ENCODE measurements around the gene ATAT1.
"Not testable (repeated sequence)": the region's sequence is repeated elsewhere in the genome, so short reads cannot be mapped to it uniquely, and the experiment has no call there.

The ATAT1 gene

DNA sequence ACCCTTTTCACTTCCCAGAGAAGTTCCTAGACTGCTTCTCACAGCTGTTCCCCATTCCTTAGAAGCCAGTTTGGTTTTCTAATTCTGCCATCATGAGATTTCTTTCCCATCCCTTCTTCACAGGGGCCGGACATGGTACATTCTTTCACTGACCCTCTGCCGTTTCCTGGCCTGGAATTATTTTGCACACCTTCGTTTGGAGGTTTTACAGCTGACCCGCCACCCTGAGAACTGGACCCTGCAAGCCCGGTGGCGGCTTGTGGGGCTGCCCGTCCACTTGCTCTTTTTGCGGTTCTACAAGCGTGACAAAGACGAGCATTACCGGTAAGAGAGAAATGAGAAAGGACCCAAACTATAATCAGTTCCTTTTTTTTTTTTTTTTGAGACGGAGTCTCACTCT is 24.5 kb downstream of the ATAT1 start:
- H3K36me3 ChIP-seq (ENCODE audit: control insufficient read depth in 2 of 2, insufficient read depth in 2 of 2, low read length in 2 of 2) = peaks cover 46 to 56% of the 10 kb centered on the region in 2 donors
- no peak overlapping the region for H3K27ac ChIP-seq (ENCODE audit: low read length)
- no peaks in the 10 kb centered on the region for H3K27me3 ChIP-seq (ENCODE audit: control insufficient read depth in 1 of 2, insufficient read depth in 2 of 2, low read length in 2 of 2)
- no peaks in the 10 kb centered on the region for H3K9me3 ChIP-seq (ENCODE audit: control insufficient read depth in 2 of 2, low read length in 2 of 2)
- no peak overlapping the region for H3K9ac ChIP-seq (ENCODE audit: low read length in 2 of 2)
- no peak overlapping the region for H3K4me3 ChIP-seq (ENCODE audit: low read length in 2 of 2)
- peaks cover 12% of the 10 kb centered on the region for H3K4me1 ChIP-seq (ENCODE audit: control insufficient read depth, insufficient read depth, low read length)

DNA sequence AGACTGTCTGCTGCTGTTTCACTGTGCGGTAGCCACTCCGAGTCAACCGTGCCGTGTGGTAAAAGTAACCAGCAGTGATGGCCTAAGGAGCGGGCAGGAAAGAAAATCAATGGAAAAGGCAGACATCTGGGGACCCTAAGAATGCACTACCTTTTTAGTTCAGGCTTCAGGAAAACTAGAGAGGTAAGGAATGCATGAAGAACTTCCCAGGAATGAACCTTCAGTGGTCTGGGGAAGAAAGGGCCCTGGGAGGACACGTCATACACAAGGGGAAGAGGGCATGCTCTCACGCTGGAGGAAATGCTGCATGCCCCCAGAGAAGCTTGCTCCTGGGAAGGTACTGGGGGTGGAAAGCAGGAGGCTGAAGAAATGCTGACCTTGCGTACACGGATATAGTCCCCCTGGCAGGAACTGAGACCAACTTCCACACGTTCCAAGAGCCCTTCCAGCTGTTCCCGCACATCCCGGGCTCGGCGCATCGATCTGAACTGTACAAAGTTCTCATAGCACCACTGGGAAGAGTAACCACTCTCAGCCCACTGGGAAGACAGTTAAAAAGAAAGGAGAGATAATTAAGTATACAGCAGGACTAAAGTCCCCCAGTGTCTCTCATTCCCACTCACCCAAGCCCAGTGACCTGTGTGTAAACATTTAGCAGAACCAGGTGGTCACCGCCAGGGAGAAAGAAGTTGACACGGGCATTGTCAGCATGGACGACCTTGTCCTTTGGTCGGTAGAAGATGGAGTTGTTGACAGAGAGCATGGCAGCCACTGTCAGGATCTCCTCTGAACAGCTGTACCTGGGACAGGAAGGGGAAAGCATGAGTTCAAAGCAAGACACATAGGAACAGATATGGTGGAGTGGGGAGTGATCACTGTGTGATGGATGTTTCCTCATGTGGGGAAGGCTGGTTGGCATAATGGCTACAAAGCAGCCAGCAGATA is 28.4 kb downstream of the ATAT1 start:
- no peak overlapping the region for H3K4me3 ChIP-seq (ENCODE audit: low read length in 2 of 2)
- H3K9ac ChIP-seq (ENCODE audit: low read length in 2 of 2) = no peak overlapping the region
- H3K9me3 ChIP-seq (ENCODE audit: control insufficient read depth in 2 of 2, low read length in 2 of 2) = no peaks in the 10 kb centered on the region
- H3K4me1 ChIP-seq (ENCODE audit: control insufficient read depth, insufficient read depth, low read length) = no peaks in the 10 kb centered on the region
- H3K27ac ChIP-seq (ENCODE audit: low read length) = no peak overlapping the region
- no peaks in the 10 kb centered on the region for H3K27me3 ChIP-seq (ENCODE audit: control insufficient read depth in 1 of 2, insufficient read depth in 2 of 2, low read length in 2 of 2)
- H3K36me3 ChIP-seq (ENCODE audit: control insufficient read depth in 2 of 2, insufficient read depth in 2 of 2, low read length in 2 of 2) = peaks cover 75 to 85% of the 10 kb centered on the region in 2 donors

DNA sequence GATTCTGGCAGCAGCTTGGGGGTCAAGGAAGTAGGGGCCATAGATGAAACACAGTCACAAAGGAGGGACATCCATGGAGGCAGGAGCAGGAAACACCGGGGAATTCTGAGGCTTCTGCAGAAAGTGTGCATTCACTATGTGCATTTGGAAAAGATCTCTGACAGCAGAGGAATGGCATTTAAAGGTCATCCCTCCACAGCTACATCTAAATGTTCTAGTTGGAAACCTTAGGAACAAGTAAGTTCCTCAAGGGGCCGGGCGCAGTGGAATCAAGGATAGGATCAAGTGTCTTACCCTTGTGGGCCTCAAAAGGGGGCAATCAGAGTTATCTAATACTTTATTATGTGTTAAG is 29.0 kb downstream of the ATAT1 start:
- Histone ChIP-seq H3K27me3 (ENCODE audit: control insufficient read depth in 1 of 2, insufficient read depth in 2 of 2, low read length in 2 of 2) (no peaks in the 10 kb centered on the region), H3K4me3 (ENCODE audit: low read length in 2 of 2) (no peak overlapping the region), H3K27ac (ENCODE audit: low read length) (no peak overlapping the region), H3K9me3 (ENCODE audit: control insufficient read depth in 2 of 2, low read length in 2 of 2) (no peaks in the 10 kb centered on the region), H3K9ac (ENCODE audit: low read length in 2 of 2) (no peak overlapping the region), H3K4me1 (ENCODE audit: control insufficient read depth, insufficient read depth, low read length) (no peaks in the 10 kb centered on the region), H3K36me3 (ENCODE audit: control insufficient read depth in 2 of 2, insufficient read depth in 2 of 2, low read length in 2 of 2) (peaks cover 77 to 88% of the 10 kb centered on the region in 2 donors)

DNA sequence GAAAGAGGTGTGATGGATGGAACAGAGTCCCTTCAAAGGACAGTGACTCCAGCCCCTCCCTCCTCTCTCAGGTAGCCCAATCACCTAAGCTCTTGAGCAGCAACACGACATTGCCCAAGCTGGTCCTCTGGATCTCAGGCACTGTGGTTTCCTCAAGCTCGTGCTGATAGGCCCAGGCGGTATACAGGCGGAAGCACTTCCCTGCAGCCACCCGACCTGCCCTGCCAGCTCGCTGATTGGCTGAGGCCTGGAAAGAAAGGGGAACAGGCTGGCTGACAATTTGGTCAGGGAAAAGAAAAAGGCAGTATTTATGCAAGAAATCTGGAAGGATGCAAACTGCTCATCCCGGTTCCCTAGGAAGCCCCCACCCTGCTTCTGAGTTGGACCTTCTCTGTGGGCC is 29.8 kb downstream of the ATAT1 start:
- Histone ChIP-seq H3K36me3 (ENCODE audit: control insufficient read depth in 2 of 2, insufficient read depth in 2 of 2, low read length in 2 of 2) (peaks cover 76 to 84% of the 10 kb centered on the region in 2 donors), H3K27me3 (ENCODE audit: control insufficient read depth in 1 of 2, insufficient read depth in 2 of 2, low read length in 2 of 2) (no peaks in the 10 kb centered on the region), H3K4me1 (ENCODE audit: control insufficient read depth, insufficient read depth, low read length) (no peaks in the 10 kb centered on the region), H3K27ac (ENCODE audit: low read length) (no peak overlapping the region), H3K9ac (ENCODE audit: low read length in 2 of 2) (no peak overlapping the region), H3K9me3 (ENCODE audit: control insufficient read depth in 2 of 2, low read length in 2 of 2) (no peaks in the 10 kb centered on the region), H3K4me3 (ENCODE audit: low read length in 2 of 2) (no peak overlapping the region)

DNA sequence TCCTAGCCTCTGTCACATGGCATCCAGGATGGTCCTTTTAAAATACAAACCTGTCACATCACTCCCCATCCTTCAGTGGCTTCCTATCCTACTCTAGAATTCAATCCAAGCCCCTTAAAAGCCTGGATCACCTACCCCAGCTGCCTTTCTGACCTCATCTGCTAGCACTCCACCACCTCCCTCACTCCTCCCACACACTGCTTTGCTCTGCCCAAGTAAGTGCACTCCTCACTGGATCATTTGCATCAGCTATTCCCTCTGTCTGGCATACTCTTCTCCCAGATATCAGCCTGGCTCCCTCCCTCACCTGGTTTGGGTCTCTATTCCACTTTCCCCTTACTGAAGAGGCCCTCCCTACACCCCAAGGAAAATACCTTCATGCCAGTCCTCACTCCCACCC is 30.8 kb downstream of the ATAT1 start:
- no peak overlapping the region for H3K27ac ChIP-seq (ENCODE audit: low read length)
- H3K4me3 ChIP-seq (ENCODE audit: low read length in 2 of 2) = no peak overlapping the region
- H3K4me1 ChIP-seq (ENCODE audit: control insufficient read depth, insufficient read depth, low read length) = no peaks in the 10 kb centered on the region
- H3K27me3 ChIP-seq (ENCODE audit: control insufficient read depth in 1 of 2, insufficient read depth in 2 of 2, low read length in 2 of 2) = no peaks in the 10 kb centered on the region
- no peak overlapping the region for H3K9ac ChIP-seq (ENCODE audit: low read length in 2 of 2)
- H3K36me3 ChIP-seq (ENCODE audit: control insufficient read depth in 2 of 2, insufficient read depth in 2 of 2, low read length in 2 of 2) = peaks cover 78 to 85% of the 10 kb centered on the region in 2 donors
- no peaks in the 10 kb centered on the region for H3K9me3 ChIP-seq (ENCODE audit: control insufficient read depth in 2 of 2, low read length in 2 of 2)

DNA sequence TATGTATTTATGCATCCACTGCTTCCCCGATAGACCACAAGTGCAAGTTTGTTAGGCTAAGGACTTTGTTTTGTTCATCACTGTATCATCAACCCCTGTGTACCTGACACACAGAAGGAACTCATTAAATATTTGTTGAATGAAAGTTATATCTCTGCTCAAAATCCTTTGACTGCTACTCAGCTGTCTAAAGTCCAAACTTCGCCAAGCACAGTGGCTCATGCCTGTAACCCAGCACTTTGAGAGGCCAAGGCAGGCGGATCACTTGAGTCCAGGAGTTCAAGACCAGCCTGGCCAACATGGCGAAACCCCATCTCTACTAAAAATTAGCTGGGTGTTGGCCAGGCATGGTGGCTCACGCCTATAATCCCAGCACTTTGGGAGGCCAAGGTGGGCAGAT is 31.2 kb downstream of the ATAT1 start:
- not testable (repeated sequence) for H3K9me3 ChIP-seq (ENCODE audit: control insufficient read depth in 2 of 2, low read length in 2 of 2); H3K9ac ChIP-seq (ENCODE audit: low read length in 2 of 2); H3K4me3 ChIP-seq (ENCODE audit: low read length in 2 of 2); H3K27me3 ChIP-seq (ENCODE audit: control insufficient read depth in 1 of 2, insufficient read depth in 2 of 2, low read length in 2 of 2); H3K4me1 ChIP-seq (ENCODE audit: control insufficient read depth, insufficient read depth, low read length); H3K27ac ChIP-seq (ENCODE audit: low read length)
- peaks cover 79 to 85% of the 10 kb centered on the region in 2 donors for H3K36me3 ChIP-seq (ENCODE audit: control insufficient read depth in 2 of 2, insufficient read depth in 2 of 2, low read length in 2 of 2)

DNA sequence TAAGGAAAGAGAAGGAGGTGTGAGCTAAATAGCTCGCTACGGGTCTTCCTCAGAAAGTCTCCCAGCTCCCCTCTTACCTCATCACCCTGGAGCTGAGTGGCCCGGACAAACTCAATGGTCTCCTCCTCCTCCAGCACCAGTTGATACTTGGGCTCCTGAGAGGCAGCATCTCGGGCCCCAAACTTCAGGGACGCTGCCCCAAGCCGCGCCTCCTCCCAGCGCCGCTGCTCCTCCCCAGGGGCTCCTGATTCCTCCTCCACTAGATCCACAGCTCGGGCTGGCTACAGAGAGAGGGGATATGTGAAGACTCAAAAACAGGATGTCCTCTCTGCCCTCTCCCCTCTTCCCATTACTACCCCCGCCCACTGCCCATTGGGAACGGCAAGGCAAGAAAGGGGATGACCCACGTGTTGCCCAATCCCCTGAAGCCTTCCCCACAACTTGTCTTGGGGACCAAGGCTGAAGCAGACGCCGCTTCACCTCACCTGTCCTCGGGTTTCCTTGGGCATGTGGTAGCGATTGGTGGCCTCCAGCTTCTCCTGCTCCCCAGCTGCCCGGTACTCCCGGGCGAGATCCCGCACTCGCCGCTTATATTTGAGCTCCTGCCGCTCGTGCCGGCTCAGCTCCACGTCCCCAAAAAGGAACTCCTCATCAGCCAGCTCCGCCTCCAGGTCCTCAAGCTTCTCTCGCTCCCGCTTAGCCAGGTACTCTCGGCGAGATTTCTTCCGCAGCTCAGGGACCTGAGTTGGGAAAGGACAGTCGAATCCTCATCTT is 38.5 kb downstream of the ATAT1 start:
- Histone ChIP-seq H3K9ac (ENCODE audit: low read length in 2 of 2) (no peak overlapping the region), H3K4me3 (ENCODE audit: low read length in 2 of 2) (no peak overlapping the region), H3K27ac (ENCODE audit: low read length) (no peak overlapping the region), H3K4me1 (ENCODE audit: control insufficient read depth, insufficient read depth, low read length) (no peaks in the 10 kb centered on the region), H3K36me3 (ENCODE audit: control insufficient read depth in 2 of 2, insufficient read depth in 2 of 2, low read length in 2 of 2) (peaks cover 48 to 49% of the 10 kb centered on the region in 2 donors), H3K9me3 (ENCODE audit: control insufficient read depth in 2 of 2, low read length in 2 of 2) (no peaks in the 10 kb centered on the region), H3K27me3 (ENCODE audit: control insufficient read depth in 1 of 2, insufficient read depth in 2 of 2, low read length in 2 of 2) (no peaks in the 10 kb centered on the region)

DNA sequence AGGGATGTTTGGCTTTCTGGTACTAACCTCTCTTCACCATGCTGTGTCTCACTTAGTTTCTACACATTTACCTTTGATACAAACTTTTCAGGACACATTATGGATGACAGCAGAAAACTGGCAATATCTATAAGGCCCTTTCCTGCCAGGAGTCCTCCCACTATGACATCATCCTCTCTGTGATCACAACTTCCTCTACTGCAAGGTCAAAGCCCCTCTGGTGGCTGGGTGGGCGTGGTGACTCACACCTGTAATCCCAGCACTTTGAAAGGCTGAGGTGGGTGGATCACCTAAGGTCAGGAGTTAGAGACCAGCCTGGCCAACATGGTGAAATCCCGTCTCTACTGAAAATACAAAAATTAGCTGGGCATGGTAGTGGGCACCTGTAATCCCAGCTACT is 39.6 kb downstream of the ATAT1 start:
- H3K27me3 ChIP-seq (ENCODE audit: control insufficient read depth in 1 of 2, insufficient read depth in 2 of 2, low read length in 2 of 2); H3K9me3 ChIP-seq (ENCODE audit: control insufficient read depth in 2 of 2, low read length in 2 of 2); H3K9ac ChIP-seq (ENCODE audit: low read length in 2 of 2); H3K4me1 ChIP-seq (ENCODE audit: control insufficient read depth, insufficient read depth, low read length); H3K27ac ChIP-seq (ENCODE audit: low read length); H3K4me3 ChIP-seq (ENCODE audit: low read length in 2 of 2): not testable (repeated sequence)
- H3K36me3 ChIP-seq (ENCODE audit: control insufficient read depth in 2 of 2, insufficient read depth in 2 of 2, low read length in 2 of 2) = peaks cover 54 to 59% of the 10 kb centered on the region in 2 donors

DNA sequence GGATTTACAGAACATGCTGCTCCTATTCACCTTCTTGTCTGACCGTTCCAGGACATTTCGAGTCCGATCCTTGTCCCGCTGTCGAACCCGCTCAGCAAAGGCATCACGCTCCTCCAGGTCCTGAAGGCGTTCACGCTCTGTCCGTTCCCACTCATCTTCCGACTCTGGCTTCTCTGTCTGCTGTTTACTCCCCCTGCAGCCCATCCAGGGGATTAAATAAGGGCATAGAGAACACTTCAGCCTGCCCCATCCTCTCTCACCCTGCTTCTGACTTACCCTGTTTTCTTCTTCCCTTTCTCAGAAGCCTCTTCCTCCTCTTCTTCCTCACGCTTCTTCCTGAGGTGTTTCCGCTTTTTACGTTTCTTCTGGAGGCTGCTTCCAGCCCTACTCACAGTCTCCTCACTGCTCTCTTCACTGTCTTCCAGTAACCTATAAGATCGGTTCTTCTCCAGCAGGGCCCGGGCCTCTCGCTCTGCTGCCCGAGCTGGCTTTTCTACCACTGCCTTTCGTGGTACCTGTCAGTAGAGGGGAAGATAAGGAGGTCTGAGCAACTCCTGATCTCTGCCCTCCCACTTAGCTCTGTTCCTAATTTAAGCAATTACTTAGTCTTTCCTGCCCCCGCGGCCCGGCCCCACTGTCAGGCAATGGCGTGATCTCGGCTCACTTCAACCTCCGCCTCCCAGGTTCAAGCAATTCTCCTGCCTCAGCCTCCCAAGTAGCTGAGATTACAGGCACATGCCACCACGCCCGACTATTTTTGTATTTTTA is 44.3 kb downstream of the ATAT1 start:
- no peaks in the 10 kb centered on the region for H3K27me3 ChIP-seq (ENCODE audit: control insufficient read depth in 1 of 2, insufficient read depth in 2 of 2, low read length in 2 of 2)
- peak overlapping the region in 1 of 2 donors; percentile 15 for H3K4me3 ChIP-seq (ENCODE audit: low read length in 2 of 2)
- no peak overlapping the region for H3K27ac ChIP-seq (ENCODE audit: low read length)
- H3K9ac ChIP-seq (ENCODE audit: low read length in 2 of 2) = no peak overlapping the region
- H3K9me3 ChIP-seq (ENCODE audit: control insufficient read depth in 2 of 2, low read length in 2 of 2) = no peaks in the 10 kb centered on the region
- H3K36me3 ChIP-seq (ENCODE audit: control insufficient read depth in 2 of 2, insufficient read depth in 2 of 2, low read length in 2 of 2) = peaks cover 18 to 27% of the 10 kb centered on the region in 2 donors
- peaks cover 14% of the 10 kb centered on the region for H3K4me1 ChIP-seq (ENCODE audit: control insufficient read depth, insufficient read depth, low read length)

DNA sequence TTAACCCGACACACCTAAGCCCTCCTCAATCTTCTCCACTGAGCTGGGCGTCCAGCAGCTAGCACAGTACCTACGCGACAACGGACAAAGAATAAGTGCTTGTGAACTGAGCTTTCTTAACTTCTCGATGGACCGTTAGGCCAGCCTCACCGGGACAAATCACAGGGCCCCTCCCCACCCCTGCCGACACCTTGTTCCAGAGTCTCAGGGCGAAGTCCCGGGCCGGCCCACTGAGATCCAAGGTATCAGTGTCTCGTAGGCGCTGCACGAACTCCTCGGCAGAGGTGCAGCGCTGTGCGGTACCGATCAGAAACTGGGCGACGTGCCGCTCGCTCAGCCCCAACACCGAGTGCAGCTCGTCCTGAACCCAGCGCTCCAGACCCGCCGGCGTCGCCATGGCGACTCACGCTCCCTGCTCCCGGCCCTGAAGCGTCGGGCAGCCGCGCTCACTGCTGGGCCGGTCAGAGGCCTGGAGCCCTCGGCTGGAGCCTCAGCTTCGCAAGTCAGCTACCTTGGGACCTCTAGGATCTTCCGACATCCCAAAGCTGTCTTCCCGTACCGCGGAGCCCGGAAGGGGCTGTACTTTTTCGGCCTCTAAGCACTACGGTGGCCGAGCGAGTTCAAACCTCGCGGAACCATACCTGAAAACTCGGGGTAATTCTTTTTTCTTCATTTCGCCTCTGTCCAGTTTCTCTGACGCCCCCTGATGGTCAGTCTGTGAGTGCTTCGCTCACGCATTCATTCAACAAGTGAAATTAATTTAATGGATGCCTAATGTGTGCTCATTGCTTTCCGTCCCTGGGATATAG is 46.0 kb downstream of the ATAT1 start, which contains the start of gene DHX16:
Gene DHX16 (minus strand): TSS at position 562 of the 809 bp plus-strand sequence. CDS start 165 bp downstream, at position 397.
- Histone ChIP-seq H3K4me1 (ENCODE audit: control insufficient read depth, insufficient read depth, low read length) (peaks cover 14% of the 10 kb centered on the region), H3K27me3 (ENCODE audit: control insufficient read depth in 1 of 2, insufficient read depth in 2 of 2, low read length in 2 of 2) (no peaks in the 10 kb centered on the region), H3K9ac (ENCODE audit: low read length in 2 of 2) (peak within 1 kb of the TSS; percentile 87 to 95), H3K9me3 (ENCODE audit: control insufficient read depth in 2 of 2, low read length in 2 of 2) (no peaks in the 10 kb centered on the region), H3K4me3 (ENCODE audit: low read length in 2 of 2) (peak within 1 kb of the TSS; percentile 99 to 100), H3K27ac (ENCODE audit: low read length) (peak within 1 kb of the TSS; percentile 58), H3K36me3 (ENCODE audit: control insufficient read depth in 2 of 2, insufficient read depth in 2 of 2, low read length in 2 of 2) (peaks cover 28 to 40% of the 10 kb centered on the region in 2 donors)
